ENCODE measurements around the gene C1QTNF1. TPM values are rescaled to one million over a fixed set of nuclear protein-coding genes. Genes with fewer than 3 reads are reported as not detected.

Gene C1QTNF1
- polyA plus RNA-seq, 1 of the 3 experiments (the other 2 are of a cell fraction) = 14.3 TPM

- no peak for TF ChIP-seq FOSL2 (IDR thresholded peaks at IDR 0.05; ENCODE audit: borderline replicate concordance, low read depth)
Observed at GRCh38 chr17:79023180-79023705, 726 bp upstream of the C1QTNF1 start (continued).

- Histone ChIP-seq H3F3A (replicated peaks; ENCODE audit: insufficient read depth) (no peaks in the 10 kb centered on the region), H3K79me2 (ENCODE audit: insufficient read depth) (no peaks in the 10 kb centered on the region), H3K4me1 (ENCODE audit: control insufficient read depth in 1 of 2, insufficient read depth in 2 of 2, low read depth in 1 of 2, low read length in 1 of 2) (peaks cover 33 to 53% of the 10 kb centered on the region in 2 experiments), H2AFZ (ENCODE audit: low read depth) (peak overlapping the region; percentile 80; the same call in 1 of the 2 replicates), H3K9me2 (no peaks in the 10 kb centered on the region), H3K27me3 (ENCODE audit: insufficient read depth) (no peaks in the 10 kb centered on the region), H3K9me3 (no peaks in the 10 kb centered on the region), H4K20me1 (ENCODE audit: insufficient read depth) (no peaks in the 10 kb centered on the region), H3K9ac (peak overlapping the region; percentile 60; the same call in 1 of the 2 replicates), H3K4me3 (ENCODE audit: low read depth in 2 of 2, low read length in 1 of 2) (peak overlapping the region; percentile 68 to 82), H3K4me2 (peak overlapping the region; percentile 97), H3K36me3 (replicated peaks in 1 of 2; ENCODE audit: control insufficient read depth in 1 of 2, insufficient read depth in 2 of 2, low read length in 1 of 2) (no peaks in the 10 kb centered on the region), H3K27ac (ENCODE audit: low read depth in 2 of 2, low read length in 1 of 2) (no peak overlapping the region; a peak in 1 of 4 replicates)
- TF ChIP-seq IRF3 (IDR thresholded peaks at IDR 0.05; ENCODE audit: low read depth, low read length) (no peak), TCF12 (IDR thresholded peaks at IDR 0.05) (no peak), MXI1 (IDR thresholded peaks at IDR 0.05; ENCODE audit: low read depth, low read length) (no peak), USF2 (IDR thresholded peaks at IDR 0.05; ENCODE audit: borderline replicate concordance, low read depth, low read length) (no peak), ZBTB33 (IDR thresholded peaks at IDR 0.05; ENCODE audit: borderline replicate concordance, low read depth) (no peak), PBX3 (IDR thresholded peaks at IDR 0.05) (no peak), RCOR1 (IDR thresholded peaks at IDR 0.05; ENCODE audit: low read length) (no peak), RXRA (IDR thresholded peaks at IDR 0.05; ENCODE audit: borderline replicate concordance, low read depth) (no peak), REST (IDR thresholded peaks at IDR 0.05; ENCODE audit: low read depth, low read length) (no peak), FOSL2 (IDR thresholded peaks at IDR 0.05; ENCODE audit: borderline replicate concordance, low read depth) (no peak)
- TF ChIP-seq, protein P1, sequence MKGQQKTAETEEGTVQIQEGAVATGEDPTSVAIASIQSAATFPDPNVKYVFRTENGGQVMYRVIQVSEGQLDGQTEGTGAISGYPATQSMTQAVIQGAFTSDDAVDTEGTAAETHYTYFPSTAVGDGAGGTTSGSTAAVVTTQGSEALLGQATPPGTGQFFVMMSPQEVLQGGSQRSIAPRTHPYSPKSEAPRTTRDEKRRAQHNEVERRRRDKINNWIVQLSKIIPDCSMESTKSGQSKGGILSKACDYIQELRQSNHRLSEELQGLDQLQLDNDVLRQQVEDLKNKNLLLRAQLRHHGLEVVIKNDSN (IDR thresholded peaks at IDR 0.05; ENCODE audit: borderline replicate concordance, low read depth) = no peak
- DNase-seq = peak; percentile 42
- ChIA-PET POLR2A (no interaction called here), CTCF (interaction anchor here (0.6 to 22.0 kb wide), 12 partner anchors 8 to 367 kb away, joined by 3 to 405 read pairs (median 7); no protein-coding TSS in a partner anchor)
- 75% methylated on average over 25 of the region's 31 CpGs for WGBS (ENCODE audit: low lambda C conversion rate)
Observed at GRCh38 chr17:79024901-79025737, 1.1 kb downstream of the C1QTNF1 start.

Measured in SK-N-SH (cell line).